Measurements from ENCODE around the gene ZNF821.

Gene ZNF821

GRCh38 chr16:71854369-71854948, 29.5 kb downstream of the ZNF821 start:
- no peak overlapping the region for H3K27ac ChIP-seq

DNA sequence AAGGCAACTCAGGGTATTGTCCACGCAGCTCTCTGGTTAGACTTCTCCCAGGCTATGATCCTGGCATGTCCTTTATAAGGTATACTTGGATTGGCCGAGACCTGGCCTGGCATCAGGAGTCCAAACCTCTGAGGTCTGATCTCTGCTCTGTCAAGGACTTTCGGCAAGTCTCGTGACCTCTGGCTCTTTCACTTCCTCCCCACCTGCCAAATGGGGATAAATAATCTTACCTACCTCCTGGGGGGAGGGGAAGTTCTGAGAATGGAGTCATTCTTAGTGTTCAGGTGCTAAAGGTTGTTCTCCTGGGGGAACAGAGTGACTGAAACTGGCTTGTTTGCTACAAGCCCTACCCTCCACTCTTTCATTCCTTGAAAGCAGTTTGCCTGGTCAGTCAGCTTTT, 30.6 kb downstream of the ZNF821 start:
- H3K27ac ChIP-seq = no peak overlapping the region
- TF ChIP-seq CTCF (conservative IDR thresholded peaks at IDR 0.05) = no peak

More at GRCh38 chr16:71854369-71854948, 29.5 kb downstream of the ZNF821 start:
- no peak for TF ChIP-seq CTCF (conservative IDR thresholded peaks at IDR 0.05)

DNA sequence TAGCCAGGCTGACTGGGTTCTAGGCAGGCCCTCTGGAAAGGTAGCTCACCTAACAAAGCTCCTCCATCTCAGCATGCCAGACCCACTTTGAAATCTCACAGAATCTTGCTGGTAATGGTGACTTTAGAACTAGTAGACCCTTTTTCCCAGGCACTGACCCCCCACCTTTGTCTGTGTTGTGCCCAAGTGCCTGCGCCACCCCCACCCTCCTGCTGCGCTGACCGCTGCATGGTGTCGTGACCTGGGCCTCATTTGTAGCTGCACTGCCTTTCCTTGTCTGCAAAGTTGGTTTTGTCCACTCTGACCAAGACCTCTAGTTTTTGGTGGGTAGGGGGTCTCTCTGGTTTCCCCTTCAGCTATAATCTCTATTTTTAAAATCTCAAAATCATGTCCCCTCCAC, 31.4 kb downstream of the ZNF821 start:
- no peak for TF ChIP-seq CTCF (conservative IDR thresholded peaks at IDR 0.05)
- H3K27ac ChIP-seq = no peak overlapping the region

DNA sequence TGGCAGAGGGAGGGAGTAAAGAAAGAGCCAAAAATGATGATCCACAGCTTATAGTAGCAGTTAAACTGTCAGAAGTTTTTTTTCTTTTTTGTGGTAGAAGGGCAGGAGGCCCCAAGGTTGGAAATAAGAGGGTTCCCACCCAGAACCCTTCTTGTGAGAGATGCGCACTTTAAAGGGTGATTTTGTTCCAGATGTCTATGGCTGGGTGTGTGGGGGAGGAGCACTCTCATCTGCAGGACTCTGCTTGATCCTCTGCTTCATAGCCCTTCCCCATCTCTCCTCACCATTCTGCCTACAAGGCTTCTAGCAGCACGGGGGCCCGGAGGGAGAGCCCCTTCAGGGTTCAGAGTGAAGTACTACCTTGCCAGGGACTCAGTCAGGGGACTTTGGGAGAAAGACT, 31.8 kb downstream of the ZNF821 start:
- no peak for TF ChIP-seq CTCF (conservative IDR thresholded peaks at IDR 0.05)
- no peak overlapping the region for H3K27ac ChIP-seq

- TF ChIP-seq CTCF (conservative IDR thresholded peaks at IDR 0.05) = no peak
- H3K27ac ChIP-seq = no peak overlapping the region
These were observed 32.2 kb downstream of the ZNF821 start for GRCh38 chr16:71851746-71852145.

- no peak overlapping the region for H3K27ac ChIP-seq
- no peak for TF ChIP-seq CTCF (conservative IDR thresholded peaks at IDR 0.05)
These were observed 35.4 kb downstream of the ZNF821 start for GRCh38 chr16:71848622-71849021.

GRCh38 chr16:71847096-71847495, 36.9 kb downstream of the ZNF821 start:
- no peak for TF ChIP-seq CTCF (conservative IDR thresholded peaks at IDR 0.05)
- peak overlapping the region; percentile 69; the same call in 1 of the 2 replicates for H3K27ac ChIP-seq
